Measurements from ENCODE around the gene ELOVL5. TPM values are rescaled to one million over a fixed set of nuclear protein-coding genes. Genes with fewer than 3 reads are reported as not detected.

The ELOVL5 gene
- total RNA-seq, 1 experiment from 2014 or later = 121 TPM

- Histone ChIP-seq H3K79me2 (ENCODE audit: insufficient read depth, low read length) (no peaks in the 10 kb centered on the region), H3K56ac (ENCODE audit: insufficient read length, low read depth, low read length) (no peak overlapping the region), H3K14ac (ENCODE audit: insufficient read depth, low read length) (no peak overlapping the region), H3K18ac (ENCODE audit: insufficient read length, low read depth, low read length) (no peak overlapping the region), H2AFZ (ENCODE audit: low read length) (no peak overlapping the region), H4K91ac (ENCODE audit: insufficient read length, low read depth, low read length) (no peak overlapping the region), H2BK15ac (ENCODE audit: low read depth, low read length) (no peak overlapping the region), H3K23me2 (ENCODE audit: insufficient read length, low read depth, low read length, poor library complexity, severe bottlenecking) (no peaks in the 10 kb centered on the region), H2BK120ac (ENCODE audit: low read depth, low read length, poor library complexity, severe bottlenecking) (no peak overlapping the region), H2AK5ac (ENCODE audit: insufficient read length, low read length) (no peak overlapping the region), H3K27me3 (ENCODE audit: insufficient read depth, low read length) (no peaks in the 10 kb centered on the region), H2BK20ac (ENCODE audit: low read depth, low read length, poor library complexity, severe bottlenecking) (no peak overlapping the region), H3K9ac (ENCODE audit: extremely low read depth, insufficient read length, low read length) (no peak overlapping the region), H3K4me2 (ENCODE audit: insufficient read depth, insufficient read length, low read length) (no peak overlapping the region), H4K8ac (replicated peaks; ENCODE audit: insufficient read length, low read depth, low read length) (no peak overlapping the region), H2BK5ac (ENCODE audit: insufficient read length, low read length) (no peak overlapping the region), H2BK12ac (ENCODE audit: insufficient read length, low read depth, low read length) (no peak overlapping the region), H3T11ph (ENCODE audit: low read length) (no peak overlapping the region), H3K79me1 (ENCODE audit: insufficient read depth, low read depth, low read length, poor library complexity, severe bottlenecking) (no peaks in the 10 kb centered on the region), H3K23ac (ENCODE audit: insufficient read length, low read depth, low read length) (no peak overlapping the region), H3K27ac (ENCODE audit: insufficient read length, low read depth, low read length) (no peak overlapping the region), H3K9me3 (ENCODE audit: control insufficient read depth, low read depth, low read length) (no peaks in the 10 kb centered on the region), H4K20me1 (ENCODE audit: control insufficient read depth, insufficient read depth, insufficient read length) (no peaks in the 10 kb centered on the region), H3K4ac (ENCODE audit: low read depth, low read length) (no peak overlapping the region), H3K4me1 (ENCODE audit: insufficient read depth, low read length) (no peaks in the 10 kb centered on the region), H4K5ac (ENCODE audit: insufficient read length, low read depth, low read length) (no peak overlapping the region)
- DNase-seq = no peak
- Mint-ChIP-seq H3K27me3 (ENCODE audit: low read depth) (no peaks in the 10 kb centered on the region), H3K4me1 (no peaks in the 10 kb centered on the region), H3K4me3 (no peak overlapping the region), H3K9me3 (no peaks in the 10 kb centered on the region), H3K27ac (peak overlapping the region in 1 of 3 experiments; percentile 18; a peak in 1 of 7 replicates), H3K36me3 (ENCODE audit: insufficient read depth in 1 of 3, low read depth in 3 of 3) (peaks cover 22 to 32% (median 23%) of the 10 kb centered on the region in 3 experiments; a peak in 6 of 7 replicates)
- WGBS (ENCODE audit: extremely low coverage, insufficient read length, low lambda C conversion rate) = no CpG with 5 or more reads among the region's 2 CpGs
- TF ChIP-seq CTCF (conservative IDR thresholded peaks at IDR 0.05) = no peak
These were observed 91.2 kb downstream of the ELOVL5 start for GRCh38 chr6:53257533-53257932.

All from H9 (cell line).